Measurements from ENCODE around the gene OTUD5.
"Not testable (repeated sequence)": the region's sequence is repeated elsewhere in the genome, so short reads cannot be mapped to it uniquely, and the experiment has no call there.

OTUD5 gene

DNA sequence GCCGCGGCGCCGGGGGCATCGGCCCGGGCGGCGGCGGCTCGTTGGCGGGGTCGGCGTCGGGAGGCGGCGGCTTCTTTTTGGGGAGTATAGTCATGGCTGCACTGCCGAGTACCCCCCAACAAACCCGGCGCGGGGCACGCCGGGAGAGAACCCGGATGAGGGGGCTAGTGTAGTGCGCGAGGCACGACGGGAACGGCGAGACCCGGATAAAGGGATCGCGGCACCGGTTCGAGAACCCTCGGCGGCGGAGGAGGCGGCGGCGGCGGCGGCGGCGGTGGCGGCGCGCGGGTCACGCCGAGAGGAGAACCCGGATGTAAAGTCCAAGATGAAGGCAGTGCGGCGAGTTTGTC is at the start of gene OTUD5:
Gene OTUD5, minus strand, starts transcription at position 131 of the 350 bp plus-strand sequence. Its CDS starts 37 bp downstream, at position 94.
- peak; percentile 65 for DNase-seq

DNA sequence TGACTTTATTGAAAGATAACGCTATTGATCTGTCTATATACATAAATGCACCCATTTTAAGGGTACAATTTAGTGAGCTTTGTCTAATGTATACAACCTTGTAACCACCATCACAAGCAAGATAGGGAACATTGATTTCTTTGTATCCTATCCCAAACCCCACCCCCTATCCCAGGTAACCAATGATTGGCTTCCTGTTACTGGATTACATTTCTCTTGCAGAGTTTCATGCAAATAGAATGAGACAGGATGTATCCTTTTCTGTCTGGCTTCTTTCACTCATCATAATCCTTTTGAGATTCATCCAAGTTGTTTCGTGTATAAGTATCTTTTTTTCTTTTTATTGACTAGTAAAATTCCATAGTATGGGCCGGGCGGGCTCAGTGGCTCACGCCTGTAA is 46.3 kb upstream of the OTUD5 start:
- no peak for DNase-seq

GRCh38 chrX:49002091-49002935 is 44.9 kb upstream of the OTUD5 start, which contains the start of gene GRIPAP1:
GRIPAP1 (minus strand) TSS chrX:49002264; CDS start chrX:49002229, 35 bp downstream.
- DNase-seq = peak; percentile 67

GRCh38 chrX:49001521-49002090 is 44.2 kb upstream of the OTUD5 start:
- DNase-seq = peak; percentile 22

DNA sequence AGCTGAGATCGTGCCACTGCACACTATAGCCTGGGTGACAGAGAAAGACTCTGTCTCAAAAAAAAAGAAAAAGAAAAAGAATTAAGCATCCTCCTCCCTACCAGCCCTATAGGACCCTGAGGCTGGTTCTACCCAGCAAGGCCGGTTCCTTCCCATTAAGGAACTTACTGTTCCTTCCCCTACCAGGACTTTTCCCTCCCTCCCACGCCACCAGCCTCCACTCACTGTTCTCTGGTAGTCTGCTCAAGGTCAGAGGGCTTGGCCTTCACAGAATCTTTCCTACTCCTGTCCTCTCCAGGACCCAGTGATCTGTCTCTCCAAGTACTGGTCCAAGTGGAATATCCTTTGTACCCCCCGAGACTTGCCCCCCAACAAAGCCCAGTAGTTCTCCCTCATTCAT is 43.2 kb upstream of the OTUD5 start:
- no peak for DNase-seq

DNA sequence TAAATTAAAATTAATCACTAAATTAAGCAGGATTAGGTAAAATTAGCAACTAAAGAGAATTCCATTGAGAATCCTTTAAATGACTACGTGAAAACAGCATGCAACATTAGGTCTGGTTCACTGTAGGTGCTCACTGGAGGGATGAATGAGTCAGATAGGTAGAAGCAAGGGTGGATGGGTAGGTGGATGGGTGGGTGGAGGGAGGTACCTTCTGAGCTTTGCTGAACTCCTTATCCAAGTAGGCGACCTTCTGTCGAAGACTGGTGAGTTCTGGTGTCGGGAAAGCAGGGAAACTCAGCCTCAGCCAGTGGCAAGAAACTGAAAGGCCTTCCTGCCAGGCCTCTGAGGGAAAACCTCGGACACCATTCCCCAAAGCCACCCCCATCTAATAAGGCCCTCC is 41.6 kb upstream of the OTUD5 start:
- DNase-seq = no peak

DNA sequence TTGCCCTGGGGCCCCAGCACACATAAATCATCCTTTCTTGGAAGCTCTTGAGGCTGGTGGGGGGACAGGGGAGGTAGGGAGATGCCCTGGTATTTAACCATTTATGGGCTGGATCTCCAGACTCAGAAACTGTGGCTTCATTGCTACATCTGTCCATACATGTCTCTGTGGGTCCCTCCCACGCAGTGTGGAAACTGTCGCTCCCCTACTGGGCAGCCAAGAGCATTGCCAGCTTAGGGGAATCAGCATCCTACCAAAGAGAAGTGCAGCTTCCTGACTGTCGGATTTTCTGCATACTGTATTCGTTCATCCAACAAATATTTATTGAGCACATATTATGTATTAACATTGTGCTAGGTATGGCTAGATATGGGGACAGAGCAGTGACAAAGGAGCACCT is 41.0 kb upstream of the OTUD5 start:
- no peak for DNase-seq

DNA sequence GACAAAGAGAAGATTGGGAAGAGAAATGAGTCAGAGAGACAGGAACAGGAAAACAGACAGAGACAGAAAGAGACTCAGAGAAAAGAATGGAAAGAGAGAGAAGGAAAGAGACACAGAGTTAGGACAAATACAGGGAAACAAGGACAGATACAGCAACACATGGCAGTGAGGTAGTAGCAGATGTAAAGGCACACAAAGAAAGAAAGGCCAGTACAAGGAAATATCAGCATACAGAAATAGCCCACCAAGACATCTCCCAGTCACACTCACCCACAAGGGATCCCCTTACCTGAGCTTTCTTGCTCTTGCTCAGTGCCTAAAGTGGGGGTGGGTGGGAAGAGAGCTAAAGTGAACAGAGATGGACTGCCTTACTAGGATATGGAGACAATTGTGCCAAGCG is 40.5 kb upstream of the OTUD5 start:
- no peak for DNase-seq

DNA sequence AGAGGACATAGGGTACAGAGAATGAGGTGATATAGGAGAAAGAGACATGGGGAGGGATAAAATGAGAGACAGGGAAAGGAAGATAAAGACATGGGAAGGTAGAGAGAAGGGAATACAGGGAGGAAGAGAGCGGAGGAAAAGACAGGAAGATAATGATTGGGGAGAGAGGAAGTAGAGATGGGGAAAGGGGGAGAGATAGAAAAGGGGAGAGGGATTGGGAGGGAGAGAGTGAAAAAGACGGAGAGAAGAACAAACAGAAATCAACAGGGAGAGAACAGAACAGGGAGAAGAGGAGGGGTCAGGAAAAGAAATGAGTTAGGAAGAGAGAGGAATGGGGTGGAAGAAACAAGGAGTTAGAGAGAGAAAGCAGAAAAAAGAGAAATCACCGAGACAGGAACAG is 40.0 kb upstream of the OTUD5 start:
- no peak for DNase-seq

- no peak for DNase-seq
Measured at GRCh38 chrX:48996969-48997368, 39.6 kb upstream of the OTUD5 start.

GRCh38 chrX:48992341-48992740 is 34.9 kb upstream of the OTUD5 start:
- DNase-seq = no peak

DNA sequence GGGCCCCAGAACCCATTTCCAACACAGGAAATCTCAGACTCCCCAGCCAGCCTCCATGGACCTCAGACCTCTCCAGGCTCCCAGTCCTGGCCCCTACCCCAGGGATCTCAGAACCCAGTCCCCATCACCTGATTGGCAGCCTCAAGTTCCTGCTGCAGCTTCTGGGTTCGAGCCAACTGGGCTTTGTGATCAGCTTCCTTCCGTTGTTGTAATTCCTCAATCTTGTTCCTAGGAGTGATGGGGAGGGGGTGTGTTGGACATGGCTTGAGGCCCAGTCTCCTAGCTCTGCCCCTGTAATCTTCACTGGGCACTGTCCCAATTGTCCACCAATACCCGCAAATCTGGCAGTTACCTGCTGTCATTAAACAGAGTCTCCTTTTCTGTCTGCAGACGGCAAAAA is 32.1 kb upstream of the OTUD5 start:
- no peak for DNase-seq

DNA sequence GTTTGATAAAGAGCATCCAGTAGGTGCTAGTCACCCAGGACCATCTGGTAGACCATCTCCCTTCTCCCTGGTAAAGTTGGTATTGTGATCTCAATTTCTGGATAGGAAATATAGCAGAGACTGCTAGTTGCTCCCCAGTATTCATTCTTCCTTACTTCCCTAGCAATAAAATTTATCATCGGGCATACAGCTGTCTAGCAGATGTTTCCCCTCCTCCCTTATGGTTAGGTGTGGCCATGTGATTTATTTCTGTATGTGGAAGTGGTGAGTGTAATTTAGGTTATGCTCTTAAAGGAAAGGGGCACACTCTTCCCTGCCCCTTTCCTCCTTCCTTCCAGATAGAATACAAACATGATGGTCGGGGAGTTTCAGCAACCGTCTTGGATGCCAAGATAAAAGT is 26.5 kb upstream of the OTUD5 start:
- no peak for DNase-seq

GRCh38 chrX:48983081-48983480 is 25.7 kb upstream of the OTUD5 start:
- no peak for DNase-seq

DNA sequence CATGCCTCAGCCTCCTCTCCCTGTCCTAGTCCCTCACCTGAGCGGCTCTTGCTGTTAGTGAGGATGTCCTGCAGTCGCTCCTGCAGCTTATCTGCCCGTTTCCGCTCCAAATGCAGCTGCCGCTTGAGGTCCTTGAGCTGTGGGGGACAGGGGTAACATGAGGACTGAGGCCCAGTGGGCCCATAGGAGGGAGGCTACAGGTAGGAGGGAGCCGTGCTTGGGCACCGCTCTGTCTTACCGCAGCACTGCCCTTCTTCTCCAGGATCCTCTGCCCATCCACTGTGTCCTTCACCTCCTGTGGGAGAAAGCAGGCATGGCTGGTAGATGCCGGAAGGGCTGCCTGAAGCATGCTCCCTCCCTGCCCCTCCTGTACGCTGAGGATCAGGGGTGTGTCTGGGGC is 23.8 kb upstream of the OTUD5 start:
- no peak for DNase-seq

GRCh38 chrX:48980341-48980740 is 22.9 kb upstream of the OTUD5 start:
- DNase-seq = not testable (repeated sequence)

- no peak for DNase-seq
Measured at GRCh38 chrX:48978226-48978625, 20.8 kb upstream of the OTUD5 start.

GRCh38 chrX:48976086-48976485 is 18.7 kb upstream of the OTUD5 start:
- no peak for DNase-seq

DNA sequence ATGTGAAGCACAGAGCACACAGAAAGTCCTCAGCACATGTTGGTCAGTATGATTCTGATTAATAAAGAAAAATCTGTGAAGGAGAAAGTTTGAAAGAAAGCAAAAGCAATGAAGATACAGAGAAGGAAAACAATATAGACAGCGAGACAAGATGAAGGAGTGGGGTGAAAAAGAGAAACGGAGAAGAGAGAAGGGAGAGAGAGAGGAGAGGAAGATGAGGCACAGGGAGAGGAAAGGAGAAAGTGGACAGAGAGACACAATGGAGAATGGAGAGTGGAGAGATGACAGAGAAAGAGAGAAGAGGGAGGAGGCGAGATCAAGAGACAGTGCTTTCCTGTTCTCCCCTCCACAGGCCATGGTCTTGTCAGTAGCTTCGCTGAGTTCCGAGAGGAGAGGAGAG is 18.1 kb upstream of the OTUD5 start:
- DNase-seq = no peak

DNA sequence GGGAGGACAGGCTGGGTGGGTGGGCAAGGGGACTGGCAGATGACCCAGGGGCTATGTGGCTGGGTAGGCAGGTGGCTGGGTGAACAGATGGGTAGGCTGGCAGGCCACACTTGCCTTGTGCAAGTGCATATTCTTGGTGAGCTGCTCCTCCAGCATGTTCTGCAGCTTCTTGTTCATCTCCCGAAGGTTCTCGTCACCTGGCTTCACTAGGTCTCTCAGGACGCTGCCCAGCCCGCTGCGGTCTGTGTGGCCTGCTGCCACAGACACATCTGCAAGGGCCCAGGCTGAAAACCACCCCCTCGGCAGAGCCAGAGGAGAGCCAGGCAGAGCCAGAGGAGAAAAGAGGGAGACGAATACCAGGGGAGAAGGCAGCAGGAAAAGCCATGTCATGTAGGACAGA is 17.6 kb upstream of the OTUD5 start:
- no peak for DNase-seq

DNA sequence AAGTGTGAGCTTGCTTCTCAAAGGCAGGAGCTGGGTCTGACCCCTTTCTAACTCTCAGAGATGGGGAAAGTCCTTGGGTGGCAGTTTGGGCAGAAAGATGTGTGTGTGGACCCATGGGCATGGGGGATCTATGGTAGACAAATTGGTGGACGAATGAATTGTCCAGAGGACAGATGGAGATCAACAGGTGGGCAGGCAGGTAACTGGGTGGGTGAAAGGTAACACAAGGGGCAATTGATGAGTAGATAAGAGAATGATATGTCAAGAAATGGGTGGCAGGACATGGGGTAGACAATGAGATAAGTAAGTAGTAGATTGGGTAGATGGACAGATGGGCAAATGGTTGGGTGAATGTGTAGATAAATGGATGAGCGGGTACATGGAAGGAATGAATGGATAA is 17.2 kb upstream of the OTUD5 start:
- DNase-seq = no peak

GRCh38 chrX:48974033-48974432 is 16.6 kb upstream of the OTUD5 start:
- DNase-seq = no peak

- DNase-seq = peak; percentile 13
Measured at GRCh38 chrX:48972220-48973164, 15.1 kb upstream of the OTUD5 start.
